ENCODE results near the gene ARHGAP30. TPM values are rescaled to one million over a fixed set of nuclear protein-coding genes. Genes with fewer than 3 reads are reported as not detected.
A peak's percentile ranks its signal among the peaks of the same experiment; 100 is the strongest.

The ARHGAP30 gene
- total RNA-seq, 3 donors from 2014 or later = 3.8 to 9.0 (median 8.1) TPM

GRCh38 chr1:161099090-161099802 lies 29.6 kb upstream of the ARHGAP30 start:
- H3K9me3 ChIP-seq = no peaks in the 10 kb centered on the region
- TF ChIP-seq CTCF (IDR thresholded peaks at IDR 0.05) = no peak
- no peaks in the 10 kb centered on the region for H3K36me3 ChIP-seq (ENCODE audit: low read depth)
- H3K4me1 ChIP-seq (ENCODE audit: low read depth) = no peaks in the 10 kb centered on the region
- DNase-seq = no peak
- ATAC-seq = no peak
- intact Hi-C loops (cut with DNase I, micrococcal nuclease) = loop anchor here (5.0 to 10.0 kb wide), 3 partner anchors 52 to 104 kb away; partner anchors contain the start of gene USF1 (in 1 of the 2)
- no peak overlapping the region for H3K4me3 ChIP-seq

- peak; percentile 95 for ATAC-seq
- intact Hi-C loops (cut with DNase I, micrococcal nuclease) = loop anchor here (5.0 to 10.0 kb wide), 3 partner anchors 51 to 104 kb away; partner anchors contain the start of gene USF1 (in 1 of the 2)
- H3K9me3 ChIP-seq = no peaks in the 10 kb centered on the region
Observed at GRCh38 chr1:161098210-161099068, 28.7 kb upstream of the ARHGAP30 start, which contains the start of gene KLHDC9. Gene KLHDC9 (plus strand): TSS chr1:161098361. CDS start chr1:161098536, 175 bp downstream.

GRCh38 chr1:161096530-161096929 lies 26.8 kb upstream of the ARHGAP30 start:
- Histone ChIP-seq H3K36me3 (ENCODE audit: low read depth) (no peaks in the 10 kb centered on the region), H3K9me3 (no peaks in the 10 kb centered on the region), H3K4me1 (ENCODE audit: low read depth) (no peaks in the 10 kb centered on the region), H3K4me3 (no peak overlapping the region)
- no peak for DNase-seq
- no peak for ATAC-seq
- no peak for TF ChIP-seq CTCF (IDR thresholded peaks at IDR 0.05)
- intact Hi-C loops (cut with DNase I, micrococcal nuclease) = loop anchor here (5.0 to 10.0 kb wide), 3 partner anchors 49 to 102 kb away; partner anchors contain the start of gene USF1 (in 1 of the 2)

More at GRCh38 chr1:161098210-161099068, 28.7 kb upstream of the ARHGAP30 start, which contains the start of gene KLHDC9:
- peak; percentile 8 for TF ChIP-seq CTCF (IDR thresholded peaks at IDR 0.05)
- Histone ChIP-seq H3K4me3 (peak within 1 kb of the TSS; percentile 50), H3K4me1 (ENCODE audit: low read depth) (no peaks in the 10 kb centered on the region), H3K36me3 (ENCODE audit: low read depth) (no peaks in the 10 kb centered on the region)
- DNase-seq = peak; percentile 90 to 93 (median 93)

- Histone ChIP-seq H3K4me3 (no peak overlapping the region), H3K4me1 (ENCODE audit: low read depth) (no peaks in the 10 kb centered on the region), H3K36me3 (ENCODE audit: low read depth) (no peaks in the 10 kb centered on the region), H3K9me3 (no peaks in the 10 kb centered on the region)
- intact Hi-C loops (cut with DNase I, micrococcal nuclease) = loop anchor here (5.0 to 10.0 kb wide), 3 partner anchors 49 to 101 kb away; partner anchors contain the start of gene USF1 (in 1 of the 2)
- no peak for TF ChIP-seq CTCF (IDR thresholded peaks at IDR 0.05)
- no peak for DNase-seq
- no peak for ATAC-seq
Observed at GRCh38 chr1:161096015-161096414, 26.3 kb upstream of the ARHGAP30 start.

GRCh38 chr1:161095230-161095629 lies 25.5 kb upstream of the ARHGAP30 start:
- H3K9me3 ChIP-seq = no peaks in the 10 kb centered on the region
- DNase-seq = no peak
- no peak for TF ChIP-seq CTCF (IDR thresholded peaks at IDR 0.05)
- no peaks in the 10 kb centered on the region for H3K36me3 ChIP-seq (ENCODE audit: low read depth)
- no peak overlapping the region for H3K4me3 ChIP-seq
- ATAC-seq = no peak
- intact Hi-C loops (cut with DNase I, micrococcal nuclease) = loop anchor here (5.0 to 10.0 kb wide), 3 partner anchors 48 to 100 kb away; partner anchors contain the start of gene USF1 (in 1 of the 2)
- no peaks in the 10 kb centered on the region for H3K4me1 ChIP-seq (ENCODE audit: low read depth)
